AML-193 (cell line): ENCODE measurements around the gene KRTAP10-2.
"Not testable (repeated sequence)": the region's sequence is repeated elsewhere in the genome, so short reads cannot be mapped to it uniquely, and the experiment has no call there.

Experiments
- DNase-seq, 2 experiments: peaks; one replicate each; lab custom pipeline; 2025; lab: John Stamatoyannopoulos, UW

The KRTAP10-2 gene, protein sequence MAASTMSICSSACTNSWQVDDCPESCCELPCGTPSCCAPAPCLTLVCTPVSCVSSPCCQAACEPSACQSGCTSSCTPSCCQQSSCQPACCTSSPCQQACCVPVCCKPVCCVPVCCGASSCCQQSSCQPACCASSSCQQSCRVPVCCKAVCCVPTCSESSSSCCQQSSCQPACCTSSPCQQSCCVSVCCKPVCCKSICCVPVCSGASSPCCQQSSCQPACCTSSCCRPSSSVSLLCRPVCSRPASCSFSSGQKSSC

DNA sequence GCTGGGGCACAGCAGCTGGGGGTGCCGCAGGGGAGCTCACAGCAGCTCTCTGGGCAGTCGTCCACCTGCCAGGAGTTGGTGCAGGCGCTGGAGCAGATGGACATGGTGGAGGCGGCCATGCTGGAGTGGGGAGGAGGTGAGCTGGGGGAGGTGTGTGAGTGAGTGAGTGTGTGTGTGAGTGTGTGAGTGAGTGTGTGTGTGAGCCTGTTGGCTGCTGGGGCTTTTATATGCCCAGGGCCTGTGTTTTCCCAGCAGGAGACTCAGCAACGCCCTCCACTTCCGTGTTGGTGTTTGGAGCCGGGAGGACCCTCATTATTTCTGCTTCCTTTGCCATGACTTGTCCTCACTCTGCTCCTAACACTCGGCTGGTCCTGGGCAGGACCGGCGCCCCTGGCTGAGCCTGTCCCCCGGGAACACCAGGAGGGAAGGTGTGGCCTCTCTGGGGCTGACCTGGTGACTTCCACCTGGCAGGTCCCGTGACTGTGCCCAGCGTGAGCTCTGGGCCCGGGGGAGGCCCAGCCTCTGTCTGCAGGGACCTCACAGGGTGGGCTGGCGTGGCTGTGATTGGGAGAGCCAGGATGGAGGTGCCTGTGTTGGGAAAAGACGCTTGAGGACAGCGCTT, at the start of gene KRTAP10-2:
KRTAP10-2 (minus strand) TSS at position 166 of the 622 bp plus-strand sequence; CDS start at position 119, 47 bp downstream.
- DNase-seq, result no peak

DNA sequence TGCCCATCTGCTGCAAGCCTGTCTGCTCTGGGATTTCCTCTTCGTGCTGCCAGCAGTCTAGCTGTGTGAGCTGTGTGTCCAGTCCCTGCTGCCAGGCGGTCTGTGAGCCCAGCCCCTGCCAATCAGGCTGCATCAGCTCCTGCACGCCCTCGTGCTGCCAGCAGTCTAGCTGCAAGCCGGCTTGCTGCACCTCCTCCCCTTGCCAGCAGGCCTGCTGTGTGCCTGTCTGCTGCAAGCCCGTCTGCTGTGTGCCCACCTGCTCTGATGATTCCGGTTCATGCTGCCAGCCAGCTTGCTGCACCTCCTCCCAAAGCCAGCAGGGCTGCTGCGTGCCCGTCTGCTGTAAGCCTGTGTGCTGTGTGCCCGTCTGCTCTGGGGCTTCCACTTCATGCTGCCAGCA, 49.8 kb upstream of the KRTAP10-2 start:
- DNase-seq, result not testable (repeated sequence)

DNA sequence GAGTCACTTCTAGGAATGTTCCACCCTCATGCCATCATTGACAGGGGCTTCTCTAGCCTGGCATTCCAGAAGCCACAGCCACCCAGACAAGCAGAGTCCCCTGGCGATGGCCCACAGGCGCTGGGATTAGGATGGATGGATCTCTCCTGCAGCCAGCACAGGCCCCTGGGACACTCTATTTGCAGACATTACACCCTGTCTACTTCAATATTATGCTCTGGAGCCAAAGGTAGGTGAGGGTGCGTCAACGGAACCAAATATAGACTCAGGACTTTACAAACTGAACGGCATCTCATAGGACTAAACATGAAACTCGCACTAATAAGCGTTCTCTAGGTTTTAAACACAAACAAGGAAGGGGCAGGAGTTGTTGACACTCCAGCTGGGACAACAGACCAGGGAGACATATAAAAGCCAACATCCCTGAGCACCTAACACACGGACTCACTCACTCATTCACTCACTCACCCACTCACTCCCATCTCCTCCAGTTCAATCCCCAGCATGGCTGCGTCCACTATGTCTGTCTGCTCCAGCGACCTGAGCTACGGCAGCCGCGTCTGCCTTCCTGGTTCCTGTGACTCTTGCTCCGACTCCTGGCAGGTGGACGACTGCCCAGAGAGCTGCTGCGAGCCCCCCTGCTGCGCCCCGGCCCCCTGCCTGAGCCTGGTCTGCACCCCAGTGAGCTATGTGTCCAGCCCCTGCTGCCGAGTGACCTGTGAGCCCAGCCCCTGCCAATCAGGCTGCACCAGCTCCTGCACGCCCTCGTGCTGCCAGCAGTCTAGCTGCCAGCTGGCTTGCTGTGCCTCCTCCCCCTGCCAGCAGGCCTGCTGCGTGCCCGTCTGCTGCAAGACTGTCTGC, 49.0 kb upstream of the KRTAP10-2 start, which contains the start of gene KRTAP10-7:
KRTAP10-7 (plus strand) TSS at position 480 of the 861 bp plus-strand sequence; CDS start at position 505, 25 bp downstream.
- not testable (repeated sequence) for DNase-seq

DNA sequence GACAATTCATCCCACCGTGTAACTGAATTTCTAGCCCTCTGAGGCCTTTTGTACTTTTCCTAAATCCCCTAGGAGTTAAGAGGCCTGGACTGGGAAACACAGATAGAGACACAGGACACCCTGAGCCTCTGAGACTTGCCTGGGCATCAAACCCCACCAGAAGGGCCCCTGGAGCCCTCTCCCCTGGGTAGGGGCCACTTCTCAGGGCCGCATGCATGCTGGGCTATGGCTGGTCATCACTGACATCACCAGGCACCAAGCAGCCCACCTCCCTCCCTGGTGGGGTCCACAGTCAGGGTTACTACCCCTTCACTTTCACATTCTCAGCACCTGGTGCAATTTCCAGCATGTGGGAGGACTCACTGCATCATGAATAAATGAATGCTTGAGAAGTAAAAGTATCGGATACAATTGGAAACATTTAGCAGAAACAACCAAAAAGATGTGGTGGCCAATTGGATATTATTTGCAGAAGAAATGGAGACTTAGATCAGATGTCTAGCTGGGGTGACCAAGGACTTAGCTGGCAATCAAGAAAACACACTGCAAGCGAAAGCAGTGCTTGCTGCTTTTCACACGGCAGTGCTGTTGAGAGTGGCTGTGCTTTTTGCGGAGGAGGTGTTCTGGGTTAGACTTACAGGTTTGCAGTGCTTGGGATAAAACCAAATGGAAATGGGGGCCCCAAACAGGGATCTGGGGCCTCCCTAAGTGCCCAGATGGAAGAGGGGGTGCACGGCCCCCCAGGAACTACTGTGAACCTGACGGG, 48.1 kb upstream of the KRTAP10-2 start:
- DNase-seq, result no peak

DNA sequence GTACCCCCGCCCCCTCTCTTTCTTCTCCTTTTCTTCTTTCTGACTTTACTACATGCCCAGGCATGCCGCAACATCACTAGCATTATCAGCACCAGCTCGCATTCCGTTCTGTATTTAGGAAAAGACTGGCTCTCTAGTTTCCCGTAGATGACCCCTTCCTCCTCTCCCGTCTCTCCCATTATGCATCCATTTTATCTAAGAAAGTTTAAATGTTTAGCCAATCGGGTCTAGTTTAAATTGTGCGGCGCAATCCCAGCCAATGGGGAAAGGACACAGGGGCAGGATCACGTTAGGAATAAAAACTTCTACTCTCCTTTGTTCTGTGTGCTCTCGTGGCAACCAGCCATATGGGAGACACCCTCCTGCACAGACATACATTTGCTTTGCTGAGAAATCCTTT, 46.8 kb upstream of the KRTAP10-2 start:
- DNase-seq, result no peak

DNA sequence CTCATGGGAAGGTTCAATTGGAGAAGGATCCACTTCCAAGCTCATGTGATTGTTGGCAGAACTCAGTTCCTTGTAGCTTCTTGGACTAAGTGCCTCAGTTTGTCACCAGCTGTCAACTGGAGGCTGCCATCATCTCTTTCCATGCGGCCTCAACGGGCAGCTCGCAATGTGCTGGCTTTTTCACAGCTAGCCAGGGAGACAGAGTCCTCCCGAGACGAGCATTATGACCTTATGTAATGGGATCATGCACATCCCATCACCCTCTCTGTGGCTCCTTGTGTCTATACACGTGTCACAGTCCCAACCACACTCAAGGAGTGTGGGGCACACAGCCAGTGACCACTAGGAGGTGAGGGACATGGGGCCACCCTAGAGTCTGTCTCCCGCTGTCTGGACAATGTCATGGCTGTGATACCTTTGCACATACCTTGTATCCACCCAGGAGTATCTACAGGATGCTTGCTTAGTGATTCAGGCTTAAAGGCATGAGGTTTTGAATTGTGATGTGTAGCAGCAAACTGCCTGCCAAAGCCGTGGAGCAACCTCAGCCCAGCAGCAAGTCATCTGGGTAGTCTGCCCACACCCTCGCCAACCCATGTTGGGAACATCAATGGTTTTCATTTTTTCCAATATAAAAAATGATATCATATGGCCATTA, 44.9 kb upstream of the KRTAP10-2 start:
- DNase-seq, result no peak

DNA sequence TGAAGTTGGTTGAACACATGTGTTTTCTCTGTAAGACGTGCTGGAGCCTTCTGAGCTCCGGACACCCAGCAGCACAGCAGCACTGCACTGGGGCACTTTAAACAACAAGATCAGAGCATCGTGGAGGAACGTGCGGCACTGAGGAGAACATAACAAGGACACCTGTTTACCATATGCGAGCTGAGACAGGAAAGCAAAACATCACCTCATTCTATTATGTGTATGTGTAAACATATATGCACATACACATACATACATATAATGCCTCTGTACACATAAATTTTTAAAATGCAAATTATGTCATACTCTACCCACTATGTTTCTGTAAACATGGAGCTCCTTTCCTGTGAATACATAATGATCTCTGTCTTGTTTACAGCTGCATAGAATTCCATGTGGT, 44.2 kb upstream of the KRTAP10-2 start:
- no peak for DNase-seq

DNA sequence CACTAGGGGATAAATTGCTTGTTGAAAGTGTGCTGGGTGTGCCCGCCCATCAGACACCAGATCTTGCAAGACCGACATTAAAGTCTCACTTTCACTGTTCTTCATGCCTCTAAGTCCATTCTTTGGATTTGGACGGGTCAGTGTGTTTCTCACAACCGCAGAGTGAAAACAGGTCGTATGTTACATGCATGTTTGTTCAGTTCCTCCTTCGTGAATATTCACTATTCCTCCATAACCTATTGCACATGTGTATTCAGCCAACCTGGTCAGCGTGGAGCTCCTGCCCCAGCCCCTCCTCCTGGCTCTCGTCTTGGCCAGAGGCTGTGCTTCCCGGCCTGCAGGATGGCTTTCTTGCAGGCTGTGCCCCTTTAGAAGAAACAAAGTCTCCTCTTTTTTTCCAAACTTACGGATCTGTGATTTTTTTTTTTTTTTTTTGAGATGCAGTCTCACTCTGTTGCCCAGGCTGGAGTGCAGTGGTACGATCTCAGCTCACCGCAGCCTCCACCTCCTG, 43.2 kb upstream of the KRTAP10-2 start:
- DNase-seq, result no peak

DNA sequence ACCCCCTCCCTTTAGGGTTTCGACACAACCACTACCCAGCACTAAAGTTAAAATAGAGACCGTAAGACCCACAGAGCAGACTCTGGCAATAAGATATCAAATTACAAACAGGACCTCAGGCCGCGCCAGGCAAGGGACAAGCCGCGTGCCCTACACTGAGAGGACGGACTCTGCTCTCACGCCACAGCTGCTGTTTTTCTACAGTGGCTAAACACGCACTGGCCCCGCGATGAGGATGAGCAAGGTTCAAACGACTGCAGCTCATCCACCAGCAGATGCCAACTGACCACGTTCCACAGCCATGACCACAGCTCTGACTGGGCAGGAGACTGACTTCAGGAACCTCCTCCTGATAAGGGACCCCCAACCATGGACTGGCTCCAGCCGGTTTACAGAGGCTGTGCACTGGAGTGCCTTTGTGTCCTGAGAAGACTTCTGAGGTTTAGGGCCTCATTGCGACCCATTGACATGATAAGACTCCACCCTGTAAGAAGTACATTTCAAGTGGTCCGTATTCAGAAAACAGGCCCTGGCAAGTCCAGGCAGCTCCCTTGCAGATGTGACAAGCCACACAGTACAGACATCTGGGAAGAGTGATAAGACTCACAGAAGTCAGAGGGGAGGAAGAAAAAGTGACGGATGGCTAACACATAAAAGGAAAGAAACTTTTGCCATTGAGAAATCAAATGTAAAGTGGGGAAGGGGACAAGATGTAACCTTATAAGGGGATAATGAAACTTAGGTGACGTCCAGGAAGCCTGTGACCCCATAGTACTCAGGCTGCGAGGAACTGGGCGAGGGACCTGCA, 42.5 kb upstream of the KRTAP10-2 start:
- no peak for DNase-seq

DNA sequence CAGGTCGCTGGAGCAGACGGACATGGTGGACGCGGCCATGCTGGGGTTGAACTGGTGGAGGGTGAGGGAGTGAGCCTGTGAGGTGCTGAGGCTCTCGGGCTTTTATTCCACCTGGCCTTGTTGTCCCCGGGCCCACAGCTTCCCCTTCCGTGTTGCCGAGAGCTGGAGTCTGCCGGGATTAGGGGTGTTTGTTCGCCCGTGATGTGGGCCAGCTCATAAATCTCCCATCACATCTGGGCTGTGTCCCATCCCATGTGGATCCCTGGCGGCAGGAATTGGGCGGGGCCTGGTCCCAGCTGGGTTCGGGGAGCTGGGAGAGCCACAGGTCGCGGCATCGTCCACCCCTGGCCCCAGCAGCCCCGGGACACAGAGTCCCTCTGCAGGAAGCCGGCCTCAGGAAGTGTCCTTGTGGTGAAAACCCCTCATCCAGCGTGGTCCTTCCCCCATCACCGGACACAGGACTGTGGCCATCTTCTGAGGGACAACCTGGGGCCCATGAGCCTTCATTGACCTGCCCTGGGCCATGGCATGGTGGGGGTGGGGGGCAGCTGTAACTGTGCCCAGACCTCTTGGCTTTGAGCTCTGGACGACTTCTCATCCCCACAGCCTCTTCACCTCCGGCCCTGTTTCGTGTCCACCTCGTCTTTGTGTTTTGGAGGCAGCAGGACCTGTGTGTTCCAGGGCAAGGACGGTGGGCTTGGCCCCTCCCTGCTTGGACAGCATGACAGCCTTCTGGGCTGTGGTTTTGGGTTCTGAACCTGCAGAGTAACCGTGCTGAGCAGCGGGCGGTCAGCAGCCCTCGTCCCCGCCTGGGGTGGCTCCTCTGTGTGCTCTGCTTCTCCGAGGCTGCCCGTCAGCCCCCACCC, 41.4 kb upstream of the KRTAP10-2 start, which contains the start of gene KRTAP10-6:
KRTAP10-6 (minus strand) TSS at position 60 of the 866 bp plus-strand sequence; CDS start at position 39, 21 bp downstream.
- DNase-seq, result no peak

DNA sequence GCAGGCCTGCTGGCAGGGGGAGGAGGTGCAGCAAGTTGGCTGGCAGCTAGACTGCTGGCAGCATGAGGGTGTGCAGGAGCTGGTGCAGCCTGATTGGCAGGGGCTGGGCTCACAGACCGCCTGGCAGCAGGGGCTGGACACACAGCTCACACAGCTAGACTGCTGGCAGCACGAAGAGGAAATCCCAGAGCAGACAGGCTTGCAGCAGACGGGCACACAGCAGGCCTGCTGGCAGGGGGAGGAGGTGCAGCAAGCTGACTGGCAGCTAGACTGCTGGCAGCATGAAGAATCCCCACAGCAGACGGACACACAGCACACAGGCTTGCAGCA, 40.5 kb upstream of the KRTAP10-2 start:
- not testable (repeated sequence) for DNase-seq

DNA sequence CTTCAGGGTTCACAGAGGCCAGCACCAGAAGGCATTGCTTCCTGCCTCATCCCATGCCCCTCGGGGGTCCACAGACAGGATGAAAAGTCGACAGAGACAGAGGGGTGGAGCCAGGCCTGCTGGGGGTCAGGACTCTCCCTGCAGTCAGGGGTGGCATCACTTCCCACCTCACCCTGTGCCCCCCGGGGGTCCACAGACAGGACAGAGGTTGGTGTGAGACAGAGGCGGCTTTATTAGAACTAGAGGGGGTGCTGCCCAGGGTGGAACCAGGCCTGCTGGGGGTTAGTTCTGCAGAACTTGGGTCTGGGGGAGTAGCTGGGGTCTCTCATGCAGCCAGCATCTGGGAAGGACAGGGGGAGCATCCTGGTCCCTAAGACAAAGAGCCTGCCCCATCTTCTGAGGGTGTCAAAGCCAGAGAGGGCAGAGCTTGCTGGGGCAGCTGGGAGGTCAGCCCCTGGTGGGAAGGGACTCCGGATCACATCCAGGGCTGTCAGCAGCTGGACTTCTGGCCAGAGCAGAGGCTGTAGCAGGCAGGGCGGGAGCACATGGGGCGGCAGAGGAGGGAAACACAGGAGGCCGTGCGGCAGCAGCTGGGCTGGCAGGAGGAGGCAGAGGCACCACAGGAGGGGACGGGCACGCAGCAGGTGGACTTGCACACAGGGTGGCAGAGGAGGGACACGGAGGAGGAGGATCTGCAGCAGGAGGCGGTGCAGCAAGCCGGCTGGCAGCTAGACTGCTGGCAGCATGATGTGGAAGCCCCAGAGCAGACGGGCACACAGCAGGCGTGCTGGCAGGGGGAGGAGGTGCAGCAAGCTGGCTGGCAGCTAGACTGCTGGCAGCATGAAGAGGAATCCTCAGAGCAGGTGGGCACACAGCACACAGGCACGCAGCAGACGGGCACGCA, 39.8 kb upstream of the KRTAP10-2 start:
- not testable (repeated sequence) for DNase-seq

DNA sequence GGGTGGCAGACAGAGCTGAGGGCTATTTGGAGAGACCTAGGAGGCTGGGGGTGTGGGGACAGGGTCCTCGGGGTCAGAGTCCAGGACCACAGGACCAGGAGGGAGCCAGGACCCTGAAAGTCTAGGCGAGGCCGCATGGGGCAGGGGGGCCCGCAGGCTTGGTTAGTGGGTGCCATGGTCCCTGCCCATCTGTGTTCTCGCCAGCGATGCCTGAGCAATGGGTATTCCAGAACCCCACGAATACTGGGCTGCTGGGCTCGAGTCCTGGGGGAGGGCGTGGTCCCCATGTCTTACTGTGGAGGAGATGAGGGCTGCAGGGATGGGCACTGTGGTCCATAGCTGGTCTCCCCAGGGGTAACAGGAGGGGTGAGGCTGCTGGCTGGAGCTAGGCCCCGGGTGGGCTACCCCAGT, 39.0 kb upstream of the KRTAP10-2 start:
- no peak for DNase-seq

DNA sequence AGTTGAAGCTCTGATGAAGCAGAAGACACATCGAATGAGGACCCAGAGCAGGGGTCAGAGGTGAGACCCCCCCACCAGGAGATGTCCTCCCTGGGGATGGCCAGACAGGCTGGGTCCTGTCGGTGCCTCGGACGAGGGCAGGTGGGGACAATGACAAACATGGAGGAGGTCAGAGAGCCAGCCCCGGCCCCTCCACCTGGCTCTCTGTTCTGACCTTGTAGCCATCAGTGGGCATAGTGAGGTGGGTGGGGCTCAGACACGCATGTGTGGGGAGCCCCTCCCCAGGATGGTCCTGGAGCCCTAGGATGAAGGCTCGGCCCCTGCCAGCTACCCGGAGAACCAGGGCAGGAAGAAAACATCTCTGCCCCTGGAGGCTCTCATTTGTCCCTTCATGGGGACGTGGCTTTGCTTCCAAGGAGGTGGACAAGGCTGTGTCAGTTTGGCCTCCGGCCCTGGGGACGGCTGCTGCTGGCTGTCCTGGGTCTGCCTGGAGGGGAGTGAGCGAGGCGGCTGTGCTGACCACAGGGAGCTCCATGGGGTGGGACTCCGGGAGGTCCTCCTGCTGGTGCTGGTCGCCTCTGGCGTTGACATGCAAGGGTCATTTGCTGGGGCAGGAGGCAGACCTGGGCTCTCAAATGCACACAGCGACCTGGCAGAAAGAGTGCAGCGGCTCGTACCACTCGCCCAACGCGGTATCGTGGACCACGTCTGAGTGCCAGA, 38.4 kb upstream of the KRTAP10-2 start:
- no peak for DNase-seq

DNA sequence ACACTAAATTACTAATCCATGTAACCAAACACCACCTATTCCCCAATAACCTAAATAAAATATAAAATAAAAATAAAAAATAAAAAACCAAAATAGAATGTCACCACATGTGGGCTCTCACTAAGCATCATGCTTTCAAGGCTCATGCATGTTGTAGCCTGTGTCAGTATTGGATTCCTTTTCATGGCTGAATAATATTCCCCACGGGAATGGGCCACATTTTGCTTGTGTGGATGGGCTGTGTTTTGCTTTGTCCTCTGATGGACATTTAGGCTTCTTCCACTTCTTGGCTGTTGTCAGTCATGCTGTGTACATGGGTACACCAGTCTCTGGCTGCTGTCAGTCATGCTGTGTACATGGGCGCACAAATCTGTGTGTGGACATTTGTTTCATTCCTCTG, 37.8 kb upstream of the KRTAP10-2 start:
- no peak for DNase-seq

DNA sequence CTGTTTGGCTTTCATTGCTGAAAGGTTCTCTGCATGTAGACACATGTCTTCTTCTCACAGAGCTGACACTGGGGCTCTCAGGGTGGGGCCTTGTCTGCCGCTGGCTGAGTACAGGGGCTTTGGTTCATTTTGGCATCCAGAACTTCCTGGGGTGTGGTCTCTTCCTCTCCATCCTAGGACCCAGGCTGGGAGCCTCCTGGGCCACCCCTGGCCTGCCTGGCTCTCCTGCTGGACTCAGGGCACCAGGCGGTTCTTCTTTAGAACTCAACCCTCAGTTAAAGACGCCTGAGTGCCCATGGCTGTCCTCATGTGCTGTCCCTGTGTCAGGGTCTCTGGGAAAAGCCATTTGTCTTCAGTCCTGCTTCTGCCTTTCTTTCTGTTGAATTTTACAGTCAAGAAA, 34.6 kb upstream of the KRTAP10-2 start:
- DNase-seq, result no peak

DNA sequence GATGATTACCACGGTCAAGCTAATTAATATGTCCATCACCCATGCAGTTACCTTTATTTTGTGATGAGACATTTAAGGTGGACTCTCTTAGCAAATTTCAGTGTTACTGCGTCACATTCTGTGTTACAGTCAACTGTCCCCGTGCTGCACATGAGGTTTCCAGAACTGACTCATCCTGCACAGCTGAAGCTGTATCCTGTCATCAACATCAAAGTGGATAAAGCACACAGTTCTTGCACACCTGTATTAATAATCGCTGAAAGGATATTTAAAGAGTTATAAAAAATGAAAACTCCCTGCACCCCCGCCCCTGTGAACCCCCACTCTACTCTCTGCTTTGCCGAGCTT, 32.5 kb upstream of the KRTAP10-2 start:
- no peak for DNase-seq
